ENCODE results near the gene CFAP206.
"Not testable (repeated sequence)": the region's sequence is repeated elsewhere in the genome, so short reads cannot be mapped to it uniquely, and the experiment has no call there.

CFAP206 gene

DNA sequence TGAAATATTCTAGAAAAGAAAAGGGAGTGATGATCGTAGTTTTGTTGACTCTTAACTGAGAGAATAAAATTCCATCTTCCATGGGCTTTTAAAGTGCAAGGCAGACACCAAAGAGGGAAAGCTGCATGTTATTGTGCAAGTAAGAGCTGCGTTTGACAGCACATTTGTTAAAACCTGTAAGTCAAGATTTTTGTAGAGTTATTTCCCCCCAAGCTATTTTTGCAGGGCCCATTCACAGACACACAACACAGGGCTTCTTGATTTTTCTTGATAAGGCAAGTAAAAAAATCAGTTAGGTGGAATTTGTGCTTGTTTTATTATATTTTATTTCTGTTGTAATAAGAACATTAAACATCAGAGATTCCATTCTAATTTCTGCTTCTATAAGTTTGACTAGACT is 13.8 kb downstream of the CFAP206 start:
- DNase-seq (ENCODE audit: low read depth in 2 of 2), result no peak

DNA sequence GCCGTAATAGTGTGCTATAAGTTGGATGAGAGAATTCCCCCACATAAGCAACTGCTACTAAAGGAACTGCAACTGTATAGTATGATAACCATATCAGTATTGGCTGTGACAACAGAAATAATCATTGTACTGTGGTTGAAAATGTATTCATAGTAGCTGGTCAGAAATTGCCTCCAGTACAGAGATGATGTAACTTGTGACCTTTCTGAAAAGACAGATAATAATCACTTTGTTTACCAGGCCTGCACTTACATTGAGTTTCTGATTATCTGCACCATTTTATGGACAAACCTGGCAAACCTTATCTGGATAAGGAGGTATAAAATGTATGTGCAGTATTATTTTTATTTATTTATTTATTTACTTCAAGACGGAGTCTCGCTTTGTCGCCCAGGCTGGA is 19.0 kb downstream of the CFAP206 start:
- no peak for DNase-seq (ENCODE audit: low read depth in 2 of 2)

DNA sequence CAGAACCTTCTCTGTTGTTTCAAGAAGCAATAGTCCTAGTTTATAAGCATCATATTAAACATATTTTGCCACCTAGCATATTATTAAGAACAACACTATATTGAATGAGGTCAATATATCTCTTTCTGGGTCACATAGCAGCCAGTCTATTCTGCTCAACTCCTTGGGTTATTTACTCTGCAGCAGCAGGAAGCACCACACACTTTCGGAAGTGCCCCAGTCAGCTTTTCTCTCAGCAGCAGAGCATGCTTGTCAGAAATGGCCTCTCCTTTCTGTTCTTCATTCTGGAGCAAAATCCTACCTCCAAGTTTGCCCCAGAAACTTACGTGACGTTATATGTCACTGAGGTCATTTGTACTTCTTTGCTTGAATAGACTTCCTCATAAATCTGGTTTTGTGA is 22.7 kb downstream of the CFAP206 start:
- no peak for DNase-seq (ENCODE audit: low read depth in 2 of 2)

DNA sequence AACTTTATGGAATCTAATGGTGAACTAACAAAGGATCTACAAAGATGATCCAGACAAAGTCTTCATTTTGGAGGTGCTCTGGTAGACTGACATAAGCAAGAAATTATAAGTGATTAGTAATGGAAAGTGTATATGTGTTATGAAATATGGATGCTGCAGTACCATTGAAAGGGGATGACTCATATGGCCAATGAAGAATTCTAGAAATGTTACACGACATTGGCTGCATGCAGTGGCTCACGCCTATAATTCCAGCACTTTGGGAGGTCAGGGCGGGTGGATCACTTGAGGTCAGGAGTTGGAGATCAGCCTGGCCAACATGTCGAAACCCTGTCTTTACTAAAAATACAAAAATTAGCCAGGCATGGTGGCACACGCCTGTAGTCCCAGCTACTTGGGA is 23.5 kb downstream of the CFAP206 start:
- DNase-seq (ENCODE audit: low read depth in 2 of 2), result no peak

DNA sequence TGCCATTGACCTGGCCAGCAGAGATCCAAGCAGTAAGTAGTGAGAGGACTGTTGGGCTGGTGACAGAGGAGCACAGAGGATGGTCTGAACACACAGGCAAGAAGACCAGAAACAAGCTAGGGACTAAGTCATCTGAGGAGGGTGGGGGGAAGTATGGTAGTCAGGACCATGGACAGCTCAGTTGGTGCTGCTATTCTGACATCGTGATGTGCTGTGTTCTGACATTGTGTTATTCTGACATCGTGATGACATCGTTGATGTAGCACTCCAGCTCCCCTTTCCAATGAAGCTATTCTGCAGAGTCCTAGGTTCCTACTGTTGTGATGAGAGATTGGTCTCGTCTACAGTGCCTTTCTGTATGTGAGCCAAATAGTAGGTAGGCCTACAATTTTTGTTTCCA is 28.7 kb downstream of the CFAP206 start:
- DNase-seq (ENCODE audit: low read depth in 2 of 2), result peak in 1 of 2 donors; percentile 16

DNA sequence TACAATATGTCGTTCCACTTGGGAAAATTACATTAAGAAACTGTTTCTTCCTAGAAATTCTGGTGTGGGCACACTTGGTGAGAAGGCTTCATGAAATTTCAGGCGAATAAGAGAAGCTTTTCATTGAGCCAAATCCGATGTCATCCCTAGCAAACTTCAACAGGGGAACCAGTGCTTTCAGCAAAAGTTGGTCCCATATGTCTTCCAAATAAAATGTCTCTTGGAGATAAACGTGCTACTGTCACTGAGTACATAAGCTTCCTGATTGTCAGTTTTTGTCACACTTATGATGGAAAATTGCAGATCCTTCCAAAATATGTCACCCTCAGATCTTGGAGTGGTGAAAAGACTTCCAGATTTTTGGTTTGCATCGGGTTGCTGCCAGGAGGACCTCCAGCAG is 33.9 kb downstream of the CFAP206 start:
- DNase-seq (ENCODE audit: low read depth in 2 of 2), result no peak

DNA sequence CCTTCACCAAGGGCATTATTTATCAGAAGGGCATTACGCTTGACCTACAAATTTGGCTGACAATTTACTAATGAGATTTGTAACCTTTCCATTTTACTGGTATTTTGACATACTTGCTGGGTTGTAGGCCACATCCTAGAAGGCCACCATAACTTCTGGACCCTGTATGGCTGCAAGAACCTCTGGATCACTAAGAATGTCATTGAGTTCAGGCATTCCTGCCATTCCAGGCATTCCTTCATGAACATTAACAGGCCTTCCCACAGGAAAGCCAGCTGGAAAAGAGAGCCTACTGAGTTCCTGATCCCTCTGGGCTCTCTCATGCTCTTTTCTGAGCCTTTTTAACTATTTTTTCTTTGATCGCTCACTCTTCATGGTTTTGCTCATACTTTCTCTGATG is 36.6 kb downstream of the CFAP206 start:
- no peak for DNase-seq (ENCODE audit: low read depth in 2 of 2)

DNA sequence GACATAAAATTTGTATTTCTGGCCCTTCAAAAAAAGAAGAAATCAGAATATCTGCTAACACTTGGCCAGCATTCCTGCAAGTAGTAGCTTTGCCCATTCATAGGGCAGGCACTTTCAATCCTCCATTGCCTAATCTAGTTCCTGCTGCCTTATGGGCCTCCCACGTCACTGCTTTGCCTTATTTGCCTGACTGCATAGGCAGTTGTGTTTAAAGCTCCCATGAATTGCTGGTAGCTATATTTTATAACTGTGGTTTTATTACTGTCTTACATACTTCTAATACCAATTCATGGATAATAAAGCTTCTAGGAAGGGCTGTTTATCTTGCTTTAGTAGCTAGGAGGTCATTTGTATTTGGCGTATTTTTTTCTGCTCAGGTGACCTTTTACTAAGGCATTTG is 57.3 kb downstream of the CFAP206 start:
- no peak for DNase-seq (ENCODE audit: low read depth in 2 of 2)

DNA sequence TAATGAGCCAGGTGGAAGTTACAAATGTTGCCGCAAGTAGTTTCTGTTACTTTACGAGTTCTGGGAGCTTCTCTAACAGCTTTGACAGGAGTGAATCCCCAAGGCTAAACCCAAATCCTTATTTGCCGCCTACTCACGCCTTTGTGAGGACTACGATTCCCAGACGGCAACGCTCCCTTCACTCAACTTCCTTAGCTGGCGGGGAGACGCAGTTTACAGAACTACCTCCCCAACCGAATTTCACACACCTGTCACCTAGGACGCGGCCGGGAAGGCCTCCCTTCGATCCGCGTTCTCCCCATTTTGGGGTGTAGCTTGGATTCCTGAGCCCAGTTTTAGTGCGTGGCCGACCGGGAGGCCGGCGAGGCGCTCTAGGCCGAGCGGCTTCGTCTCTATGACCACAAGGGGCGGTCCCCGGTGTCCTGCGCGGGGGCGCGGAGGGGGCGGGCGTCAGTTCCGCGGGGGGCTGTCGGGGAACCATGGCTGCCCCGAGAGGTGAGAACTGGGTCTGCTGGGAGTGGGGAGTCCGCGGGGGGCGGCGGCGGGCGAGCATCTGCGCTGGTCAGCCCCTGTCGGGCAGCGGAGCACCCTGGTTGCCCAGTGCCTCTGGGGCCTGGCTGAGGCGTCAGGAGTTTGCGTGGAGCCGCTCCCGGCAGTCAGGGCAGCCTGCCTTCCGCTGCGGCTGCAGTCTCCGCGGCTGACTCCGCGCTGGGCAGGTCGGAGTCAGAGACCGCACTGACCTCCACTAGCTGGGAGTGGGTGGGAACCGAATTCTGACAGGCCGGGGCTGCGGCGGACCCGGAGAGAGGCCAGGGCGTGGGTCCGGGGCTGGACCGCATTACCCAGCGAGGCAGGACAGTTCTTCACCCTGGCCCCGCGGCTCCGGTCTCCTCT is 65.0 kb downstream of the CFAP206 start, which contains the start of gene SLC35A1:
SLC35A1 (plus strand) TSS at position 450 of the 894 bp plus-strand sequence; CDS start at position 480, 30 bp downstream.
- peak; percentile 71 to 74 for DNase-seq (ENCODE audit: low read depth in 2 of 2)

DNA sequence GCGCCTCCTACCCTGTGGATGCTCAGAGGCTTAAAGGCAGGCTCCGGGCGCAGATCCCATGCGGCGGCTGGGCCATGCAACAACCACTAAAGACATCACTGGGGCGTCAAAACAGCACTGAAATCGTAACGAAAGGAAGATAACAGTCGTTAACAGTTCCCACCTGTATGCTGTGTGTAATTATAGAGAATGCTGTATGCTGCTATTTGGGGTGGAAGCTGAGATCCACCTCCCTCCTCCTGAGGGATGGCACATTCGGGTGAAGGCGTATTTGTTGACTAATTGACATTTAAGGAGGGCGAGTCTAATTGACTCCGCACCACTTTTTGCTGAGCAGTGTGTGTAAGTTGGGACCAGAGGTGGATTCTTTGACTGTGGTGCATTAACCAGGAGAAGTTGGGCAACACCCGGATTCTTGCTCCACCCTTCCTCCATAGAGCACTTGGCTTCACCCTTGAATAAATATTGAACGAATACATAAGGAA is 65.7 kb downstream of the CFAP206 start:
- peak in 1 of 2 donors; percentile 9 for DNase-seq (ENCODE audit: low read depth in 2 of 2)

DNA sequence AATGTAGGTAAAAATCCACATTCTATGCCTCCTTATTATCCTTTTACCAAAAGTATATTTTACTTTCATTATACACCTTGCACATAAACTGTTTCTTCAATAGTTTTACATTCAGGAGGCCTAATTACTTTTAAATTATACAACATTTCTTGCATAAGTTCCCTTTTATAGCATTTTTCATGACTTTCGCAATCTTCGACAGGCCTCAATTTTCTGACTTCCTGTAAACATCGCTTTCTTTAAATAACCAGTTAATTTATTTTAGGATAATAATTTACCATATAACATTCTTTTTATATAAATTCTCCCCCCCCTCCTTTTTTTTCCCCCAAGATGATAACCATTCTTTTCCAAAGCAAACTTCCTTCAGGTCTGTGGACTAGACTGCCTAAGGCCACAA is 74.2 kb downstream of the CFAP206 start:
- no peak for DNase-seq (ENCODE audit: low read depth in 2 of 2)

DNA sequence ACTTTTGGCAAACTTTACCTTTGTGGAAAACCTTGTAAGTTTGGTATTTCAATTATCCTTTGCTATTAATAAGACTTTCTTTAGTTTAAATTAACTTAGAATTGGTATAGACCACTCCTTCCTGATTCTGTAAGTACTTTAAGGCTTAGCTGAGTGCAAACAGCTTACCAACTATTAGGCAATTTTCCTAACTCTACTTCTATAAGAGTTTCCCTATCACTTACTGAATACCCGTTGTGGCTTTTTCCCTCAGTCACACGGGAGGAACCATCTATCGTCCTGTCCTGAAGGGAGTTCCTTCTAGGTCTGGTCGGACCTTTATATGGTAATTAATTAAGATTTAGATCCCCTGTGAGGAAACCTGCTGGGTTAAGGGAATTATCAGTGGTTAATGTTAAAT is 74.6 kb downstream of the CFAP206 start:
- DNase-seq (ENCODE audit: low read depth in 2 of 2), result no peak

DNA sequence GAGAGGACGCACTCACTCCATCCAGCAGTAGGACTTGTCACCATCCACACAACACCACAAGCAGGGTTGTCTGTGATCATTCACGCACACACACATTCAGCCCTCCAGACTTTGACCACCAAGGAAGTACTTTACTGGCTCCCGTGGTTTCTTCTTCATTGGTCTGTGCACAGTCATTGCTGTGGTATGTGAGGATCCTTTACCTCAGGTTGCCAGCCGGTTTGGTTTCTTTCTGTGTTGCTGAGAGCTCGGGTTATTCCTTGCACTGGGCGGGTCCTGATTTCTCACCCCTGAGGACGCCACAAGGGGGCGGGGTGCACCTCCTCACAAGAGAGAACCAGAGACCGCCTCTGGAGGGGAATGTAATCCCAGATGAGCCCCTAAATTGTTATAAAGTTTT is 76.2 kb downstream of the CFAP206 start:
- no peak for DNase-seq (ENCODE audit: low read depth in 2 of 2)

DNA sequence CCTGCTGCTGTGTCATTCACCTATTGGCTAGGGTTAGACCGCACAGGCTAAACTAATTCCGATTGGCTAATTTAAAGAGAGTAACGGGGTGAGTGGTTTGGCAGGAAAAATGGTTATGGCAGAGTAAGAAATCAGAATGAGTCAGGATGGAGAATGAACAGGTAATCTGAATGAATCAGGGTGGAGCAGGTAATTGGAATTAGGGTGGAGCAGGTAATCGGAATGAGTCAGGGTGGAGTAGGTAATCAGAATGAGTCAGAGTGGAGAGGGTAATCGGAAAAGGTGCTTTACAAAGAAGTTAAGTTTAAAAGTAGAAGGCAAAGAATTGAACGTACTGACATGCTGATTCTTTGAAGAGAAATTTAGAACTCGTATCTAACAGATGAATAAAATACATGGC is 76.7 kb downstream of the CFAP206 start:
- DNase-seq (ENCODE audit: low read depth in 2 of 2), result no peak

DNA sequence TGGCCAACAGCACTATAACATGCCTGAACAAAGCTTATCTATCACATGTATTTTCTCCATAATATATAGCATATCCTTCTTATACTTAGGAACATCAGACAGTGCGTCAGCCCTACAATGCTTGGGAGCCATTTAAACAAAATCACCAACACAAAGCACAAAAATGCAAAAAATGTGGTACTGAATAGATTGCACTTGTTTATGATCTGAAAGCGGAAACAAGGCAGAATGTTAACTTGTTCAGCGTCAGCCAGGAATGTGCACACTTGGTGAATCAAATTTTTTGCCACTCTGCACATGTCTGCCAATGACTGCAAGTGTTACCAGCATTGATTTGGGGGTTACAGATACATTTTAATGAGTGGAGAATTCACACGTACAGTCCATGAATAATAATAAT is 79.8 kb downstream of the CFAP206 start:
- DNase-seq (ENCODE audit: low read depth in 2 of 2), result no peak

DNA sequence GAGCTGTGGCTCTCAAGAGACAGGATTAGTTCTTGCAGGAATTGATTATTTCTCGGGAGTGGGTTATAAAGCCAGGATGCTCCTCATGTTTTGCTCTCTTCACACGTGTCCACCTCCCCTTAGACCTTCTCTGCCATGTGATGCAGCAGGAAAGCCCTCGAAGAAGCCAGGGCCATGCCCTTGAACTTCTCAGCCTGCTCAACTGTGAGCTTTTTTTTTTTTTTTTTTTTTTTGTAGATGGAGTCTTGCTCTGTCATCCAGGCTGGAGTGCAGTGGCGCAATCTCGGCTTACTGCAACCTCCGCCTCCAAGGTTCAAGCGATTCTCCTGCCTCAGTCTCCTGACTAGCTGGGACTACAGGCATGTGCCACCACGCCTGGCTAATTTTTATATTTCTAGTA is 81.6 kb downstream of the CFAP206 start:
- DNase-seq (ENCODE audit: low read depth in 2 of 2), result not testable (repeated sequence)

DNA sequence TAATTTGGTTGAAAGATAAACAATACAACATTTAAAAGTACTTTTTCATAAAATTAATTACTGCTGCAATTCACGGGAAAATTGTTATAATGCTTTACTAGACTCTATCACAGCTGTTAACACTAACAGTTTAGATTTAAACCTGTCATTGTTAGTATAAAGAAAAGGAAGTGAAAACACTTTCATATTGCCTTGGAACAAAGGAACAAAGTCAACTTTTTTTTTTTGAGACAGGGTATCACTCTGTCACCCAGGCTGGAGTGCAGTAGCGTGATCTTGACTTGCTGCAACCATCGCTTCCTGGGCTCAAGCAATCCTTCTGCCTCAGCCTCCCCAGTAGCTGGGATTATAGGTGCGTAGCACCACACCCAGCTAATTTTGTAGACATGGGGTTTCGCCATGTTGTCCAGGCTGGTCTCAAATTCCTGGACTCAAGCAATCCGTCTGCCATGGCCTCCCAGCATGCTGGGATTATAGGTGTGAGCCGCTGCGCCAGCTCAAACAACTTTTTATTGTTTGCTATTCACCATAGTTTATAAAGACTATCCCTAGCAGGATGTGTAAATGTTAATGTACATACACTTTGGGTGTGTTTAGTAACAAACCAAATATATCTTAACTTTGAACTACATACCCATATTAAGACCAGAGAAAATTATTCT is 87.1 kb downstream of the CFAP206 start:
- no peak for DNase-seq (ENCODE audit: low read depth in 2 of 2)

DNA sequence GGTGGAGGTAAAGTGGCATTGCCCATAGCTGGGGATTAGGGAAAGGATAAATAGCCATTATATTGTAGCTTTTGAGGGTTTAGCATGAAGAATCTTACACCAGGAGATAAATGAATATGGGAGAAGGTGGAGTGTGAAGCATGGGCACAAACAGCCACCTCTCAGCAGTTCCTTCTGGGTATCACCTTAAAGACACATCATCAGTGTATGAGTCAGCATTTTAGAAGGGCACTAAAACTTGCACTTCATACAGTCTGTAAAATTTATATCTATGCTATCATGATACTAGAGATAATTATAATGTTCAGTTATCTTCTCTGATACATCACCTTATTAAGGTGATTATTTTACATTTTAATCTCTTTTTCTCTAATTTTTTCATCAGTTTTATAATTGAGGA is 90.3 kb downstream of the CFAP206 start:
- DNase-seq (ENCODE audit: low read depth in 2 of 2), result no peak

DNA sequence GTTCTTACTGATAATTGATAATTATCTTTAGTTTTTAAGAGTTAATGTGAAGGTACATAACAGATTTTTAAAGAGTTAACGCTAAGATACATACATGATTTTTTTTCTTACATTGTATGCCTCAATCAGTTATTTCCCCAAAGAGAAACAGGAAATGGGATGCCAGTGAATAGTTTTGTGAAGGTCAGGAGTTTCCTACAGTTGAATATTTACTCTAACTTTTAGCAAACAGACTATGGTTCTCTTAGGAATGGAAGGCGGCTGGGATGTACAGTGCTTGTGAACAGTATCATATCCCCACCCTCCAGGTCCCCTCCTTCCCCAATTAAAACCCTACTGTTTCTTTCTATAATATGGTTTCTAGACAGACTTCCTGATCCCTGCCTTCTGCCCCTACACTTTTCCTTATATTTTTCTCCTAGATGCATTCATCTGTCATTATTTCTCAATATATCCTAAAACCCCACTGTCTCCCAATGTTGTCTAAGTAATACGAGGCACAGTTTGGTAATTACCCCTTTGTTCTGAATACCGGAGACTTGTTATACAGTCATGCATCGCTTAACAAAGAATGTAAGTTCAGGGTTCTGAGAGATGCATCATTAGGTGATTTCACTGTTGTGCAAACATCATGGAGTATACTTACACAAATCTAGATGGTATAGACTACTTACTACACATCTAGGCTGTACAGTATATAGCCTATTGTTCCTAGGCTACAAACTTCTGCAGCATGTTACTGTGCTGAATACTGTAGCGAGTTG is 94.2 kb downstream of the CFAP206 start:
- no peak for DNase-seq (ENCODE audit: low read depth in 2 of 2)

DNA sequence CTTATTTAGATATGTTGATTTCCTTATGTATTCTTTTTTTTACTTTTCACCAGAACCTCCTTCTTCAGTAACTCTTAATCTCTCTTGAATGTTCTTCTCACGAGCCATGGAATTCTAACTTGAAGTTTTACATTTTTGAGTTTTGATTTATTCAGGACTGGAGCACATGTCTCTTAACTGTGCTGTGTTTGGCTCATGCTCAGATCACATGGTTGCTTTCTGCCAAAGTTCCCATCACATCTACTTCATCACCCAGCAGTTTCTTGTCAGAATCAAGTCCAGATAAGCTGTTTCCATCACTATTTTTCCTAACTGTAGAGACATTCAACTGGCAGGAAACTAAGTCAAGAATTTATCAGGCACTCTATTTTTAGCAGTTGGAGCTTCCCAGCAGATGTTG is 96.7 kb downstream of the CFAP206 start:
- no peak for DNase-seq (ENCODE audit: low read depth in 2 of 2)

All from activated CD8-positive, alpha-beta memory T cell treated with anti-CD3 and anti-CD28 coated beads for 4 hours (primary cell).